Glomerular endothelial cell (primary cell): Measurements from ENCODE around the gene ZNF622. TPM values are rescaled to one million over a fixed set of nuclear protein-coding genes. Genes with fewer than 3 reads are reported as not detected.
"Not testable (repeated sequence)": the region's sequence is repeated elsewhere in the genome, so short reads cannot be mapped to it uniquely, and the experiment has no call there.

Source experiments
- DNase-seq: peaks from one replicate; pipeline ENCODE4 v3.0.0-alpha.2; 2011; ENCODE audit warnings: low read depth, low spot score; ENCODE audit errors: extremely low read depth
- total RNA-seq: library from RNA; depleted of rRNA; stranded (reverse); fragments of >200 nt; gene quantifications from 2 replicates; pipeline ENCODE4 v1.2.3, GENCODE V29; 2015

The ZNF622 gene
- total RNA-seq, 1 donor from 2014 or later = 24.4 TPM

DNA sequence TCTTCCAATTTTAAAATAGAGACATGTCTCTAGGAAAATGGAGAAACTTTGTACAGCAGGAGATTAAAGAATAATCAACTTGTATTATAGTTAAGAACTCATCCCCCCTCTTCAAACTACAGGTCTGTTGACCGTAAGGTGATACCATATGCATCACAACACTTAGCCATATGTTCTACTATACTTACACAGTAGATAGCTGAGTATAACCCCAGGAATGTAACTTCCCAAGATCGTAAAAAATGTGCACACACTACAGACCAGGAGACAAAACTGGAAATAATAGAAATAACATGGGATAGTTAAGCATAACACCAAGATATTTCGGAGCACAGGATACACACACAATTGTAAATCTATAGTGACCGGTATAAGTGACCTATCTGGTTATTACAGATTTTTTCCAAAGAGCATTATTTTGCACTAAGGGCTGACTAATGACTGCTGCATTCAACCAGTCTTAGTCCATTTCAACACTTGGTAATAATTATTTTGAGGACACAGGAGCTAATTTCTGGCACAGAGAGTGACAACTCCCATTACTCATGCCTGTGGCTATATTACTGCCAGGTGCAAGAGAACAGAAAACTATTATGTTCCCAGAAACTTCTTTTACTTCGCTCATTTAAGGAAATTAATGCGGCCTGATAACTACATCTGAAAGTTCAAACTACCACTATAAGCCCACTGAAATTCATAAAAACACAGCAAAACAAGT lies 15.4 kb upstream of the ZNF622 start:
- DNase-seq = no peak

DNA sequence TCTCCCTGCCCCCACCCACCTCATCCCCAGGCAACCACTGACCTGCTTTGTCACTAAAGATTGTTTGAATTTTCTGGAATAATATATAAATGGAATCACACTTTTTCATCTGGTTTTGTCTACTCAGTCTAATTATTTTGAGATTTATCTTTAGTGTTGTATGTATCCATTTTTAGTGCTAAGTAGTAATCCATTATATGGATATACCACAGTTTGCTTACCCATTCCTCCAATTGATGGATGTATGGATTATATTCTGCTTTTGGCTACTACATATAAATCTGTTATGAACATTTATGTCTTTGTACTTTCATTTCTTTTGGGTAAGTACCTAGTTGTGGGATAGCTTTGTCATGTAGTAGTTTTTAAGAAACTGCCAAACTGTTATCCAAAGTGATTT lies 14.5 kb upstream of the ZNF622 start:
- no peak for DNase-seq

DNA sequence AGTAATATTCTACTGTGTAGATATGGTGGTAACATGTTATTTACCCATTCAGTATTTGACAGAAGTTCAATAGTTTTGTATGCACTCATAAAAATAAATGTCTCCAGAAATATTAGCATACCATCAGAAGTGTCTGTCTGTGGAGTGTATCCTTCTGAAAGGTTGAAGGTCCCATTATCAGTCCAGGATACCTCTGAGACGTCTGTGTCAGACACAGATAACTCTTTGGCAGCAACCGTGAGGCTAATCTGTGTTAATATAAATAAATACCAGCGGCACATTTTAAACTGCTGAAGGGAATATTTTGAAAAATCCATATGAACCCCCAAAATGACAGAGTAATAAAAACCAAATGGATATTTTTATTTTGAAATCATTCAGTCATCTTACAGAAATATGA lies 11.9 kb upstream of the ZNF622 start:
- no peak for DNase-seq

DNA sequence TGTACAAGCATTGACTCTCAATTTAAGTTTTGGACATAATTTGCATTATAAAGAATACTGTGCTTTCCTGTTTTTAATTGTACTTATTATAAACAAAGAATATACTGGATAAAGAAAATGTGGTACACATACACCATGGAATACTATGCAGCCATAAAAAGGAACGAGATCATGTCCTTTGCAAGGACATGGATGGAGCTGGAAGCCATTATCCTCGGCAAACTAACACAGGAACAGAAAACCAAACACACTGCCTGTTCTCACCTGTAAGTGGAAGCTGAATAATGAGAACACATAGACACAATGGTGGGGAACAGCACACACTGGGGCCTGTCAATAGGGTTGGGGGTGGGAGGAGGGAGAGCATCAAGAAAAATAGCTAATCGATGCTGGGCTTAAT lies 10.8 kb upstream of the ZNF622 start:
- not testable (repeated sequence) for DNase-seq

DNA sequence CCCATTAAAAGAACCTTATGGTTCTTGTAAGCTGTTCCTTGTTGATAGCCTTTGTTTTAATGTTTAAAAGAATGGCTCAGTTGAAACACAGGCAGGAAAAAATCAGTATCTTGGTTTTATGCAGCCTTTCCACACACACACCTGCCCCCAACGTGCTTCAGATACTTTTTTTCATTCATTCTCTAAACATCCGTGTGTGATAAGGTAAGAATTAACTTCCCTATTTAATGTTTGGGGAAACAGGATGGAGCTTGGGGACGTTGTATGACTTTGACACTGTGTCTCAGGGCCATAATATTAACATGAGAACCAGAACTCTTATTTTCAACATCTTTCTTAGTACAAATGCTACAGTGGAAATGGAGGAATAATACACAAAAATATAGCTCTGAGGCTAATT lies 5.8 kb upstream of the ZNF622 start:
- DNase-seq = no peak

DNA sequence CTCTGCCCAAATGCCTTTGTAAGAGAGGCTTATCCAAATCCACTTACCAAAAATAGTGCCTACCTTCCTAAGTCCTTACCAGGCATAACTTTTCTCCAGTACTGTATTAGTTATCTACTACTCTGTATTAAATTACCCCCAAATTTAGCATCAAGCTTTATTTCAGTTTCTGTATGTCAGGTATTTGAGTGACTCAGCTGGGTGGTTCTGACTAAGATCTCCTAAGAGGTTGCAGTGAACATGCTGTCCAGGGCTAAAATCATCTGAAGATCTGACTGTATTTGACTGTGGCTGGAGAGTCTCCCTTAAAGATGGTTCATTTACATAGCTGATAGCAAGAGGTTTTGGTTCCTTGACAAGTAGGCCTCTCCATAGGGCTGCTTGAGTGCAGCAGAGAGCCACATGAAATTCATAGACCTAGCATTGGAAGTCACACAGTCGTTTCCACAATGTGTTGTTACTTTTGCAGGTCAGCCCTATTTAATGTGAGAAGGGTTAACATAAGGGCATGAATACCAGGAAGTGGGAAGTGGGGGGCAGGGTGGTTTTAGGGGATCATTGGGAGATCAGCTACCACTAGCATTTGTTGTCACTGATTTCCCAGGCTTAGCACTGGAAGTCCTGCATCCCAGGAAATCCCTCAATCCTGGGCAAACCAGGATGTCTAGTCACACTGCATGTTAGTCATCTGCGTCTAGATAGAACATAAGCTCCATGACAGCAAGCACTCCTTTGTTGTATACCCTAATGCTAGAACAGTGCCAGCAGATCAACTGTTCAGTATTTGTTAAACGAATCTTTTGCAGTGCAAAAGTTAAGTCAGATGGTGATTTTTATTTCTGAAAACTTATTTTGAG lies 2.0 kb upstream of the ZNF622 start:
- no peak for DNase-seq

DNA sequence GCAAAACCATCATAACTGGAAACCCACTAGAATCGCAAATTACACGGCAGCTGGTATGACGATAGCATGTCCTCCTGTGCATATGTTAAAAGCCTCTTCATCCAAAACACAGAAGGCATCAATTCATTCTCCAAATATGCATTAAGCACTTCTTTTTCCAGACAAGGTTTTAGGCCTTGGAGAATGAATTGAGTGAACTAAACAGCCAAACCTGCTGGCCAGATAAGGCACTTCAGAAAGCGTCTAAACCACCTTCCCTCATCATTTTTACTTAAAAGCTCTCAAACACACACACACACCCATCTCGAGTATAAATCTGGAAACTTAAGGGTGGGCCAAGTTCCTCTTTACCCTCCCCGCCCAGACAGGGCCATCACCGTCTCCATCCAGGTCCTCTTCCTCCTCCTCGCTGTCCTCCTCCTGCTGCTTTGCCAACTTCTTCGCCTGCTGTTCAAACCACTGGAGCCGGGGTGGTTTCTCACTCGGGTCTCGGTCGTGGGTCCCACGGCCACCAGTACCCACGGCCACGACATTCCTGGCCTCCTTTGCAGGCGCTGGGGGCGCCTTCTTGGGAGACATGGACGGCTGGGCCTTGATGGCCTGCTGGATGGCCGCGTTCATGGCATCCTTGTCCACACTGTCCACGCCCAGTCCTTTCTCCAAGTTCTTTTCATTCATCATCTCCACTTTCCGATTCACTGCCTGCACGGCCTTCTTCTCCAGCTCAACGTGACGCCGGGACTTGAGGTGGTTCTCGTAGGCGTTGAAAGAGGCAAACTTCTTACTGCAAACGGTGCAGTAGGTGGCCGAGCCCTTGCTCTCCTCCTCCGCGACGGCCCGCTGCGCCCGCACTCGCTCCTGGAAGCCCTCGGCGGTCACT lies 696 bp downstream of the ZNF622 start:
- no peak for DNase-seq

DNA sequence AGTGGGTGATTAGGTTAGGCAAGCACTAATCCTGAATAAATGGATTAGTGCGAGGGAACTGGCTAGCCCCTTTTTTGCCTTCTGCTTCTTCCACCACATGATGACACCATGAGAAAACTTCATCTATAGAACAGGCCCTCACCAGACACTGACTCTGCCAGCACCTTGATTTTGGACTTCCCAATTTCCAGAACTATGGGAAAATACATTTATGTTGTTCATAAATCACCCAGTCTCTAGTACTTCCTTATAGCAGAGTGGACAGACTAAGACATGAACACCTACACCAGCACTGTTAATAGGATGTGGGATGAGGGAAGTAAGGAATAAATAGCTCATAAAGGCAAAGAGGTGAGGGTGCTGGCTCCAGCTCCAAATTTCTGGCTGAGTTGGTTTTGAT lies 1.4 kb downstream of the ZNF622 start:
- DNase-seq = no peak

DNA sequence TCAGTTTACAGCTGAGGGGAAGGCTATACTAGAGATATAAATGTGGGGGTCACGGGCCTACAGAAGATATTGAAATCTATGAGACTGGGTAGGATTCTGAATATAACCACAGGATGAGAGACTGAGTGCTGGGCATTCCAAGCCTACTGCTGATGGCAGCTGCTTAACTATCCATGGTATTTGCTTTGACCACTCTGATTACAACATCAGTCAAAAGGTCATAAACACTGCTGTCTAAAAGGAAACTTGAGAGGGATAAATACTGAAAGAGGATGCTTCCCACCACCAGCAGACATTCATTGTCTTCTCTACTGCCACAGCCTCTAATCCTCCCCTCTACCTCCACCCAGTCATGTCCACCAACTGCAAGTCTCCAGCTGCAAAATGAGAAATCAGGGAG lies 3.8 kb downstream of the ZNF622 start:
- no peak for DNase-seq

DNA sequence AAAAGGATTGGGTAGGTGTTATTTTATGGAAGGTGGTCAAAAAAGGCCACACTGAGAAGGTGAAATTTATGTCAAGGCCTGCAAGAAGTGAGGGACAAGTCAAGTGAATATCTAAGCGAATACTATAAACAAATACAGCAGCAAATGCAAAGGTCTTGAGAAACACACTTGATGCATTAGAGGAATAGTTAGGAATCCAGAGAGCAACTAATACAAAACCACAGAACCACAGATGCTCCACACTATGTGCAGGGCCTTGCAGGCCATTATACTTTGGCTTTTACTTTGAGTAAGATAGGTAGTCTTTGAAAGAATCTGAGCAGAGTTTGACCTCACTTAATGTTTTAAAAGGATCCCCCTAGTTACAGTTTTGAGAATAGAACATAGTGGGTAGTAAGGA lies 4.6 kb downstream of the ZNF622 start:
- DNase-seq = no peak

DNA sequence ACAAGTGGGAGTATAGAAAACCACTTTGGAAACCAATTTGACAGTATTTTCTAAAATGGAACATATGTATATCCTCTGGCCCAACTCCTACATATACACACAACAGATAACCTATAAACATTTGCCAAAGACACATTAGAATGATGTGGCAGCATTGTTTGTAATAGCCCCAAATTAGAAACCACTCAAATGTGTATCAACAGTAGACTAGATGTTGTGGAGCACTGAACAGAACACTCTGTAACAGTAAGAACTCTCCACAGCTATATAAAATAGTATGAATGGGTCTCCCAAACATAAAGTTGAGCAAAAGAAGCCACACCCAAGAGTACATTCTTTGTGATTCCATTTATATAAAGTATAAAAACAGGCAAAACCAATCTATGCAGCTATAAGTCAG lies 6.1 kb downstream of the ZNF622 start:
- DNase-seq = no peak

DNA sequence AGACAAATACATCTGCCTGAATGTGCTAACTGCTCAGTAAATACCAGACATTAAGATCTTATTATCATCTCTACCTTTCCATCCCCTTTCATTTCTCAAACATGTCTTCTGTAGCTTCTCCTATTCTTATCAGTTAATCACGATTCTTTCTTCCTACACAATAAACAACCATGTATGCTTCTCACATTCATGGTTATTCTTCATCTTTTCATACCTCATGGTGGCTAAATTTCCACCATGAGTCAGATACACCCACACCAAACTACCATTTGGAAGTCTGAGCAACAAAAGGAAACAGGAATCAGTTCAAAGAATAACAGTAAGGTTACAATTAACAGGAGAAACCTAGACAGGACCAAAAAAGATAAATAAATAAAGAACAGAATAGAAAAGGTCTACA lies 7.7 kb downstream of the ZNF622 start:
- no peak for DNase-seq

DNA sequence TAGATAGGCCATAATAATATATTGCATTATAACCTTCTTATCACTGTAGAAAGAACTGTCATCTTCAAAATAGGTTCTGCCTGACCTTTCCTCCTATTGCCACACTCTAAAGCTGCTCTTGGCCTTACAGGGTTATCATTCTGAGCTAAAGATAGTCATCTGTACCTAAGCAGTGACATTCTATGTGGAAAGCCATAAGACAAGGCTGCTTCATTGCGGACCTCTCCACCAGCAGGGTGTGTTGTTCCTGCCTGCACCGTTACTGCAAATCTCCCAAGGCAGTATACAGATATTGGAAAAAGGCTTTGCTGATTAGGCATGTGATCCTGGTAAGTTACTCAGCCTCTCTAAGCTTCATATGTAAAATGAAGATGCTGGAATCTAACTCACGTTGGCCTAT lies 8.1 kb downstream of the ZNF622 start:
- DNase-seq = no peak

DNA sequence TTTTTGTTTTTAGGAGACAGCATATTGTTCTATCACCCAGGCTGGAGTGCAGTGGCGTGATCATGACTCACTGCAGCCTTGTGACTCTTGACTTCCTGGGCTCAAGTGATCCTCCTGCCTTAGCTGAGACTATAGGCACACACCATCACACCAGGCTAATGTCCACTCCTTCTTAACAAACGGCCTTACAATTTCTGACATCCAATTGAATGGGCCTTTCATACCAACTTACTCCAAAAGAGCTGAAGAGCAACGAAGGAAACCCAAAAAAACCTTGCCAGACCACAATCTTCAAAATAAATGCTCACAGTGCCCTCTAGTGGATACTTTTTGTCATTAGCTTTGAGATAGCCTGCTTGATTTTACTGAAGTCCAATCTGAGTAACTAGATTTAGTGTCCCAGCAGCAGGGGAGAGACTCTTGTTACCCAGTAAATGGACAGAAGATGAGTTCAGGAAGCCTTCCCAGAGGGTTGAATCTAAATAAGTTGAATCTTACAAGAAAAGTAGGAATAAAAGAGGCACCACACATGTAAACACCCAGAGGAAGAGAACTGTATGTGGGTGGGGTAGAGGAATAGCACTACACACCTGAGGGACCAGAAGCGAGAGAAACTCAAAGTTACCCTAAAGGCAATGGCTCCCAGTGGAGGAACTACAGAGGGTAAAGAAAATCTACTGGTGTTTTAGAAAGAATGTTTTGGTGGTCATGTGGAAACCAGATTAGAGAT lies 9.3 kb downstream of the ZNF622 start:
- DNase-seq = peak; percentile 65

DNA sequence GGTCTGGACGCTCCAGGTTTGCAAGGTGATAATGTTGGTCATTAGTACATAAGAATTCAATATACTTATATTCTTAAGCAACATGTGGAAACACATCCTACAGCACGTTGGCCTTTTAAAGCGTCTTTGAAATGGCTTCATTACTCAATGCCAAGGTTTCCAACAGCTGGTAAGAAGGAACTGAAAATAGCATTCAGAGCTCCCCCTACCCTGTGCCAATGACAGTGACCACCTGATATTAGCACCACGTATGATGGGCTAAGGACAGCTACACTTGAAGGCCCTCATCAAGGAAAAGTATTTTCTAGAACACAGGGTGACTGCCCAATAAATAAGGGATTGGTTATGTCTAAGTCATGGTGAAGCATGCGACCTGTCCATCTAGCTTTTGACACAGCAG lies 9.9 kb downstream of the ZNF622 start:
- no peak for DNase-seq

DNA sequence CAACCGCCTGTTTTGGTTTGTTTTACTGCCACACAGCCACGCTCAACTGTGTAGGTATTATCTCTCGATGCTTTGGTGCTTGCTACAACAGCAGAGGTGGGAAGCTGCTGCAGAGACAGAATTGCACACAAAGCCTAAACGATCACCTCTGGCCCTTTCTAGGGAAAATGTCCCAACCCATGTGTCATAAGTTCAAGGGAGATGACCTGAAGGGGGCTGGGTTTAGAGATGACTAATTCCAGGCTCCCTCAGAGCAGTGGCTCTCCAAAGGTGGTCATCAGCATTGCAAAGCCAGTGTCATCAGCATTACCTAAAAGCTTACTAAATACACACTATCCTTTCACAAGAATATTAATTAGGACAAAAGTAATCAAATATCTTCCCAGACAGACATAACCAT lies 10.9 kb downstream of the ZNF622 start:
- no peak for DNase-seq

DNA sequence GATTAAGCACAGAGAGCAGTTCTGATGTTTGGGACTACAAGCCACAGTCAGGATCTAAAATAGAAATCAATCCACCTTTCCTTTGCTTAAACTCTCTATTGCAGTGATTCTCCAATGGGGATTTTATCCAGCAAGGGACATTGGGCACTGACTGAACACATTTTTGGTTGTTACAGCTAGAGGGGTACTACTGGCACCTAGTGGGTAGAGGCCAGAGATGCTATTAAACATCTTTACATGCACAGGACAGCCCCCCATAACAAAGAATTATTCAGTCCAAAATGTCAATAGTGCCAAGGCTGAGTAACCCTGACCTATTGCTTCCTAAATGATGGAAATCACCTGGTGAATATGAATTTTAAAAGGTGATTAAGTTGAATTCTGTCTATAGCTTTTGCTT lies 12.0 kb downstream of the ZNF622 start:
- DNase-seq = no peak

DNA sequence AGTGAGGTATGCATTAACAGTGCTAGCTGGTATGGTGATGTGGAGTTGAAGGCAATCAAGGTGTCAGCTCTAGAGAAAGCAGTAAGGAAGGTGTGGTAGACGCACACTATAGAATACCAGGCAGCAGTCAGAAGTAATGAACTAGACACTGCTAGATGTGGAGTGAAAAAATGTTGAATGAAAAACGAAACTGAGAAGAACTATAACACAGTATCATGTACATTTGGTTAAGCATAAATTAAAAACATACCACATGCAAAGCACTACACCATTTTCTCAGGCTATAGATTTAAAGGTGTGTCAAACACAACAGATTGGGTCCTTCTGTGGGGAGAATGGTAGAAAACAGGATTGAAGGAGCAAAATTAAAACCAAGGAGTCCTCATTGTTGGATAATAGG lies 15.4 kb downstream of the ZNF622 start:
- DNase-seq = no peak

DNA sequence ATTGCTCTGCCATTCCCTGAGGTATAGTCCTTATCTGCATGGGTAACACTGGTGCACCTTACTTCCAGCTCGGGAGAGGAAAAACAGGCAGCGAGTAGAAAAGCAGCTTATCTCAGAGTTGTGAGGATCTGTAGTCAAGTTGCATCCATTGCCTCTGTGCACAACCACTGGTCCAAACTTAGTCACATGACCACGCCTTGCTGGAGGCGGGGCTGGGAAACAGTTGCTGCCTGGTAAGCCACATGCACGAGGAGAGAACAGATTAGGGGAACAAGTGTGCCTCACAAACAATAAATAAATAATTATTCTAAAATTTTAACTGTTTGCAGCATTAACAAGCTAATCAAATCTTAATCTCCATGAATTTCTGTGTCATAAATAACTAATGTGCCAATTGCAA lies 18.6 kb downstream of the ZNF622 start:
- DNase-seq = no peak

DNA sequence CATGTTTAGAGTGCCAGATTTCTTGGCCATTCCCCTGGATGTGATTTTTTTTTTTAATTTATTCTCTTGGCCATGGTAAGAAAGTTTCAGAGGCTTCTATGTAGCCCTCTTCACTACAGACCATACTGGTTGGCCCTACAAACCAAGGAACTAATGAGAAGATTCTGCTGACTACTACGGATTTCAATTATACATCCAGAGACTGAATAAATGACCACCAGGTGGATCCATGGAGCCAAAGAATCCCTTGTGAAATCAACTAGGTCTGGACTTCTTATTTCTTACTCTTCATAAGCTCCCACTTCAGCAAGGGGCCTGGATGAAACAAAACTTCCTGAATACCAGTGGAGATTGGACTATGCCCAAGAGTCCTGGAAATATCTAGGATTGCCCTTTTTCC lies 27.6 kb downstream of the ZNF622 start:
- DNase-seq = no peak
